Suppressor macrophage treated with lipopolysaccharide for 4 hours (primary cell): ENCODE data around the gene EDIL3.
A peak's percentile ranks its signal among the peaks of the same experiment; 100 is the strongest.
"Not testable (repeated sequence)": the region's sequence is repeated elsewhere in the genome, so short reads cannot be mapped to it uniquely, and the experiment has no call there.

ENCODE experiments used
- DNase-seq: peaks from one replicate; pipeline ENCODE4 v3.0.0-alpha.2; 2020

The EDIL3 gene

DNA sequence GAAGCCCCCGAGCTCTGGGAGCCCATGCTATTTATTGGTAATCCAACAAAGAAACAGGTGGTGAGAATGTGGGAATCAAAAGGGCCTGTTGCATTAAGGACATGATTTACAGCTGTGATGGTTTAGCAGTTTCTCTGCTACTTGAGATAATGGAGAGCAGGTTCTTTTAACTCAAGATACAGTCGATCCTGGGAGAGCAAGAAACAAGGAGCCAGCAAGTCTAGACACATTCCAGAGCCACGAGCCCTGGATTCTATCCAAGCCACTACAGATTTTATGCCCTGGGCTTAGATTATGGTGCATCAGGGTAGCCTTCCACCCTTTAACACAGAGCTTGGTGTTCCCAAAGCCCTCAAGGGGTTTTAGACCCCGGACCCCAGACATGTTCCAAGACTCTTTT is 87.0 kb downstream of the EDIL3 start:
- not testable (repeated sequence) for DNase-seq

DNA sequence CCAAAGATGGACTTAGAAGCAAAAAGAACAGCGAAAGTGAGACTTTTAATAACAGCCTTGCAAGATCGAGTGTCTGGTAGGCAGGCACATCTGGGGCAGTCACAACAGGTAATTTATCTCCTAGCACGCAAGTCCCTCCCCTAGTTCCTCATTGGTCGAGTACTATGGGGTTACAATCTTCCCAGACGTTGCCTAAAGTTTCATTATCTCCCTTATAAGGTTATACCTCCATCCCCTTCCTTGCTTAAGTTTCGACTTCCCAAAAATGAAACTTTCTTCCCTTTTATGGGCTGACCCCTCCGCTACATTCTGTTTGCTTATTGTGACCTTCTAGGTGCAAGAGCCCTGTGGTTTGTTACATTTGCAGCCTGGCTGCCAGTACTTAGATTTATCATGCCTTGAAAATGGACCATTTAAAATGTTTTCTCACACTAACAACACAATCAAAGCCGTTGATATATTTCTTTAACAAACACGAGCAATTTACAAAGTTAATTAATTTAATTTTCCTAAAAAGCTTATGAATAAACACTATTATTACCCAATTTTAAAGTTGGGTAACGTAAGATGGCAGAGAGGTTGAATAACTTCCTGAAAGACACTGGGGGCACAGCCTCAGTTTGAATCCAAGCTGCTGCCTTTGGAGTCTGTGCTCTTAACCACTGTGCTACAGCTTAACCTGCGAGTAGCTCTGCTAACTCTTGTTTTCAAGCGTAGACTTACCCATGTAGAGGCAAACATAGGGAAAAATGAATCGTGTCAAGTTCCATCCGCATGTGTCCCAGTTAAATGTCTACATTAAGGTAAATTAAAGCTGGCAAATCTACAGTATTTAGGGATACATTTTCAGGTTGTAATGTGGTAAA is 91.7 kb downstream of the EDIL3 start:
- DNase-seq: peak; percentile 40

DNA sequence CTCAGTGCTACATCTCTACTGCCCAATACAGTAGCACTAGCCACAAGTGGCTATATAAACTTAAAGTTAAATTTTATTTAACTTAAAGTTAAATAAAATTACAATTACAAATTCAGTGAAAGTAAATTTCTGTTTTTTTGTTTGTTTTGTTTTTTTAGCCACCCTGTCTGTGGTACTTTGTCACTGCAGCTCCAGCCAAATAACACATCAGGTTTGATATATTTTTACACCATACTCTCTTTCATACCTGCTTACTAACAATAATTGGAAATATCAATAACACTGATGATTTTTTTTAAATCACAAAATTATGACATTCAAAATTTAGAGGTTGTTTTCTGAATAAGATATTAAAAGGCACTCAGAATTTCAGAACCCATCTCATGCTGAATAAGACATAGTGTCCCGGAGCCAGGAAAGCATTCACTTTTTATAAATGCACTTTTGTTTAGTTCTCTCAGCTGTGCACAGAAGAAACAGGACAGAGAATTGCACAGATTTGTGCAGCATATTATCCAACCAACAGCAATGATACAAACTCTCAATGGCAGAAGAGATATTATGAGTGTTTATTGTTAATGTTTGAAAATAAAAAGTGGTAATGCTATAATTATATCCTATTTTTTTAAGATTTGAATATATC is 92.6 kb downstream of the EDIL3 start:
- no peak for DNase-seq

DNA sequence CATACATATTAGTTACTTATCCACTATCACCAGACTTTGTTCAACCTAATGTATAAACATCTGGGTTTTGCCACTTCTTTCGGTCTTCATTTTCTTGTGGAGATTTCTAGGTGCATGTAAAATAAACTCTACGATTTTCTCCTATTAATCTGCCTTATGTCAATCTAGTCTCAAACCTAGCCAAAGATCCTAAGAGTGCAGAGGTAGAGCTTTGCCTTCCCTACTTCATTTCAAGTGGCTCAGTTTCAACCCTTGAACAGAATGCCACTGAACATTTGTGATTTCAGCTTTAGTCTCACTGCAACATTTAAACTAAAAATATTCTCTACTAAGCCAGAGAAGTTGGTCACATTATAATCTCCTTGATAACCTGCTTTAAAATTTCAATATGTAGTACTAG is 94.0 kb downstream of the EDIL3 start:
- DNase-seq: no peak

DNA sequence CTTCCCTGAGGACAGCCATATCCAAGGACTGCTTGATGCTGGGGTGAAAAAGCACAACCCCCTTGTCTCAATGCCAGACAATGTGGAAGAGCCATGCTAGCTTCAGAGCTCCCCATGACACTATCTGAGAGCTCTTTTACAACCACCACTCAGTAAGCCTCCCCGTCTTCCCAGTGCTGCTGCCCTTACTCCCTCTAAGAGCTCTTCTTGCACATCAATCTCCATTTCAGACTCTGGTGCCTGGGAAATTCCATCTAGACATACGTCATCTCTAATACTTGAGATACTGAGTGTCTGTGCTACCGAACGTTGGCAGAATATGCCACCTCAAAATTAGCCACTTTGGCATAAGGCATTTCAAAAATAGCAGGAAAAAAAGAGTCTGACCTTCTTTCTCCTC is 94.5 kb downstream of the EDIL3 start:
- DNase-seq: no peak

DNA sequence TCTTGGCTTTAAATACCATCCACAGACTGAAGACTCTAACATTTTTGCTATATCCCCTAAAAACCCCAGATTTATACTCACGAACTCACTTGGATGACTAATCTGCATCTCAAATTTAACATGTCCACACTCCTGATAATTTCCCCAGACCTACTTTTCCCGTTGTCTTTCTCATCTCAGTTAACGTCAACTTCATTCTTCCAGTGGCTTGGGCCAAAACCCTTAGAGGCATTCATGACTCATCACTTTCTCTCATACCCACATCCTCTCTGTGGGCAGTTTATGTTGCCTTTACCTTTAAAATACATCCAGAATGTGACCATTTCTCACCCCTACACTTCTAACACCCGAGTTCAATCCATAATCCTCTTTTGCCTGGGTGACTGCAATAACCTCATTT is 96.7 kb downstream of the EDIL3 start:
- DNase-seq: peak; percentile 51

DNA sequence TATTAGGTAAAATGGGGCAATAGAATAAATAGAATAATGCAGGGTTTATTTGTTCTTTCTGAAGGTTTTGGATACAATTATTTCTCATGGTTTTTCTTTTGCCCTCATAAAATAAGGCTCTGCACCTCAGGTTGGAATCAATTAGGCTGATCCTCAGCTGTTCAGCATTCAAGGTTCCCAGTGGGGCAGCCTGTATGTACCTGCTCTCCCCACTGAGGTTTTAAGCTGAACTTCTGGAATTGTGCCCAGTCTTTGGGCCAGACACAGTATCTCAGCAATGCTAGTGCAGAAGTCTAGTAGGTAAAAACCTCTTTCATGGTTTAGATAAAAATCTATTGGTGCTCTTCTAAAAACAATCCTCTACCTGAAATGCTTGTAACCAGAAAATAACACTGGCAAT is 98.0 kb downstream of the EDIL3 start:
- no peak for DNase-seq

DNA sequence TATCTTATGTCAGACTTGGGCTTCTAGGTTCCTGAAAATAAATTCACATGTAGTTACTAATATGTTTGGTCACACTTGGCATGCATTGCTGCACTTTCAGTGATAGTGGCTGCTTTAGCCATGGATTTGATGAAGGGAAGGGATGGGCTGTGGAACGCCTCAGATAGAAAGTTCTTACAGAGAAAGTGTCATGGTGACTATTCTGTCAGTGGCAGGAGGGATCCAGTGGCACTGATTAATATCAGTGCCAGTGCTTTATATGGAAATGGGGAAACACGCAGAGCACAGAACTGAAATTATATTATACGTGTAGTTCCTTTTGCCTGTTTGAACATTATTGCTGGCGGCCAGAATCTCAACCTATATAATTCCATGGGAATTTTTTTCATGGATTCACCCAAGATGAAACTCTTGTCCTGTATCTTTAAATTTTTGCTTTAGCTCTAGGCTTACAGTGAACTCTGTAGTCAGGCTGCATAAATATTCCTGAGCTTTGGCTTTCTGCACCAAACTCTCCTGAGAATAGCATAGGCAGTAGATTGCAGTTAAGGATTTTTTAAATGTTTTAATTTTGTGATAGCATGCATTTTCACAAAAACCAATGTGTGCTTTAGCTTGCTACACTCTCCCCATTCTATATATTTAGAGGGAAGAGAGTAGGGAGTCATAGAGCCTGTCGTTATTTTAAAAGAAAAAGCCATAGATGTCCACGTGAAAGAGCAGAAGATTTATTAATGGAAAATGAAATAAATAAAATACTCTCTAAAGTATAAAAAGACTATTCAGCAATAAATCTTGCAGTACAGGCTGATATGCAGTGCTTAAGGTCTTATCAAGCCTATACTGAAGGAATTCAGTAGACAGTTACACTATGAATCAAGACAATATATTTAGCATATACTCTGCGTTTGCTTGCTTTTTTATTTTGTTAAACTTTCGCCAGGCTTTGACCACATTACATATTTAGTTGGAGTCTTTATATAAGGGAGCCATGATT is 98.7 kb downstream of the EDIL3 start:
- DNase-seq: no peak

DNA sequence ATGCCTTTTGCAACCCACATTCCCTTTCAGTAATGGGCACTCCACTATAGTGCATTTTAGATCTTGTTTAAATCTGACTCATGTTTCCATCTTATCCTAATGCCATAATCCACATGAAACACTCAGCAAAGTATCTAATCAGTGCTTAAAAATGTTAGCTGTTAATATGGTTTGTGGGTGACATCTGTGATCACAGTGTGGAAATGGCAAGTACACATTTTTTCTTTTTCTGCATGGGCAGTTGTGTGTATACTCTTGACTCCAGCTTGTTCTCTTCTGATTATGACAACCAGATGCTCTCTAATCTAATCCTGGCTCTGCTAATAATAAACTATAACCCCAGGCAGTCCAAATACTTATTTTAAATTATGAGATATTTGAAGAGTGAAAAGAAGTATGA is 103.3 kb downstream of the EDIL3 start:
- no peak for DNase-seq

DNA sequence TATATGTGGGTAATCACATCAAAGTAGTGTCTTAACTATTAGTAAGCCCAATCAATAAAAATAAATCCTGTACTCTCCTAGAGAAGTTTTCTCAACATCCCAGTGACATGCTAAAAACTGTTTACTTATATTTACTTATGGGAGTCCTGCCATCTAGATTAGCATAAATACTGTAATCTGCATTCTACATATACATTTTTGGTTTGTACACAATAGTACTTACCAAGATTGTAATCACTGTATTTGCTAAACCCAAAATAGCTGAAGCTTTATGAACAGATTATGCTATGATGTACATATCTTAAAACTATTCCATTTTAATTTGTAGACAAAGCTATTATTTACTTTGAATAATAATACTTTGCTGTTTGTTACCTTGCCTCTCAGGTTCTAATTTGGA is 105.4 kb downstream of the EDIL3 start:
- DNase-seq: no peak

DNA sequence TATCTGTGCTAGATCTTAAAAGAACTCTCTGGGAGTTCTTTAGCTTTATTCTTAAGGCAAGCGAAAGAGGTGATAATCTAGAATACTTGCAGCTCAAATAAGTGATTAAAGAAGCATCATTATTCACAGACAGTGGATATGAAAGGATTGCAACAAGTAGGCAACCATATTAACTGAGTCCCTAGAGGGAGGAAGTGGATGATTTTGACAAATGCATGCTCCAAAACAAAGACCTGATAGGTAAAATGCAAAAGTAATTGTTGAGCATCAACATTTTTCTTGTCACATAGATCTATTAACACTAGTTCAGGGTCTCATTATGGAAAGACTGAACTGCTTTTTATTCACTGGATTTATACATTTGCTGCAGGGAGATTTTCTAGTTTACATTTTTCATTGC is 109.1 kb downstream of the EDIL3 start:
- DNase-seq: no peak

DNA sequence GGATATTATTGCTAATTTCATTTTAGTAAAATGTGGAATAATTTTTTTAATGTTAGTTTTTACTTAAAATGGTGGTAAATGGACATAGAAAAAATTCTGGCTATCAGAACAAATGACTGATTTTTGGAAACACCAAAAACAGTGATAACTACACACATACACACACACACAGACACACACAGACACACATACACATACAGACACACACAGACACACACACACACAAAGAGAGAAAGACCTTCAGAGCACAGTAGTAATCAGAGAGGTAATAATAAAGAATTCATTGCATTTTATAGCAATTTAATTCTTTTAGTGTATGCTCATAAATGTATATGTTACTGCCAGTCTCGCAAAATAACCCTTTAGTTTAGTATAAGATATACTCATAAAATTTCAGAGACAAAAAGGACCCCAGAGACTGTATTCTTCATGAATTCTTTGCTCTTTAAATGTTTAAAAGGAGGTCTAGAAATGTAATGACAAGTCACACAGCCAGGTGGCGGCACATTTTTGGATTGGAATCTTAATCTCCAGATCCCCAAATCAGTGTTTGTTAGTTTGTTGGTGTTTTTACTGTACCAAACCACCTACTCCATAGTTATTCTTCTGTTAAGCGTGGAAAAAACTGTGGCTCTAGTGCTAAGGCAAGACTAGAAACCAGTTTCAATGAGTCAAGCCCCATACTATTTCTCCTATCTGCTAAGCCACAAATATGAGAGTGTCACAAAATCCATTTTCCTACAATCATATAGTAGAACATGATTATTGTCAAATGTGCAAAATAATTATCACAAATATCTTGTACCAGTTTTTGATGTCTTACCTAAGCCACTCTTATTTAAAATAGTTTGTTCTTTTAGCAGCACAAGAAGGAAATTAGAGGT is 109.9 kb downstream of the EDIL3 start:
- DNase-seq: peak; percentile 51

DNA sequence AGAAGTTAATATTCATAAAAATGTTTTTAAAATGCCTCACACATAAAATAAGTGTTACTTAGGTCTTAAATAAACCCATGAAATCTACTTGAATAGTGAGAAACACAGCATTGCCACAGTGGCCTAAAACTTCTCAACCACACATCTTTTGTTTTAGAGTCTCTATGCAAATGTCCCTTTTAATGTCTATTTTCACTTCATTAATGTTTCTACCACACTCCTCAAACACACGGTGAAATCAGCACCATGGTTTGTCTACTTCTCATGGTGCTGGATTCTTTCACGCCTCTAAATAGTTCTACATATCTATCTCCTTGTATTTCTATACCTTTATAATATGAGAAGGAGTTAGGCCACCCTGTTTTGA is 111.2 kb downstream of the EDIL3 start:
- no peak for DNase-seq

DNA sequence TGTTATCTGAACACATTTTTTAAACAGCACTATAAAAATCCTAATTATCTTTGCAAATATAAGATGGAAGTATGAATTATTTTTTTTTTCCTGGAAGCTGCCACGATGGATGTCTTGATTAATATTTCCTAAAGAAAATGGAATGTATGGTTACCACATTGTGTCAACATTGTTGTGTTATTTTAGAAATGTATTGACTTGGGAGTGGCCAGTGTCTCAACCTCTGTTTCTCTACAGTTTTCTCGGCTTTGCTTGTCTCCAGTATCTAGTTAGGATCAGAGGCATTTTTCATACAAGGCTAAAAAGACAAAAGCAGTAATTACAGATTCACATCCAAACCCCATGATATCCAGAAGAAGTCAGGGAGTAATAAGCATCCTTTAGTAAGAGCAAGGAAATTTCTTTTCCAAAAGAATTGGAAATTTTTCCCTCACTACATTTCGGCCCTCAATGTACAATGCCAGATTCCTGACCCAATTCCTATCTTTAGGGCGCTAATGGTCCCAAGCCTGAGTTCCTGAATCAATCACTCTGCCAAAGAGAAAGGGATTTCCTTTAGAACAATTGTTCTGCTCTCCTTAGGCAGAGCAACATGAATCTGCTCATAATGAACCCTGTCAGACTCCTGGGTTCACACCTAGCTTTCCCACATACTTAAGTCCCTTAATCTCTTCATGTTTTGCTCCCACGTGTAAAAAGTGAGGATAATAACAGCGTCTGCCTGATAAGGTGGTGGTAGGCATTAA is 111.7 kb downstream of the EDIL3 start:
- DNase-seq: no peak

DNA sequence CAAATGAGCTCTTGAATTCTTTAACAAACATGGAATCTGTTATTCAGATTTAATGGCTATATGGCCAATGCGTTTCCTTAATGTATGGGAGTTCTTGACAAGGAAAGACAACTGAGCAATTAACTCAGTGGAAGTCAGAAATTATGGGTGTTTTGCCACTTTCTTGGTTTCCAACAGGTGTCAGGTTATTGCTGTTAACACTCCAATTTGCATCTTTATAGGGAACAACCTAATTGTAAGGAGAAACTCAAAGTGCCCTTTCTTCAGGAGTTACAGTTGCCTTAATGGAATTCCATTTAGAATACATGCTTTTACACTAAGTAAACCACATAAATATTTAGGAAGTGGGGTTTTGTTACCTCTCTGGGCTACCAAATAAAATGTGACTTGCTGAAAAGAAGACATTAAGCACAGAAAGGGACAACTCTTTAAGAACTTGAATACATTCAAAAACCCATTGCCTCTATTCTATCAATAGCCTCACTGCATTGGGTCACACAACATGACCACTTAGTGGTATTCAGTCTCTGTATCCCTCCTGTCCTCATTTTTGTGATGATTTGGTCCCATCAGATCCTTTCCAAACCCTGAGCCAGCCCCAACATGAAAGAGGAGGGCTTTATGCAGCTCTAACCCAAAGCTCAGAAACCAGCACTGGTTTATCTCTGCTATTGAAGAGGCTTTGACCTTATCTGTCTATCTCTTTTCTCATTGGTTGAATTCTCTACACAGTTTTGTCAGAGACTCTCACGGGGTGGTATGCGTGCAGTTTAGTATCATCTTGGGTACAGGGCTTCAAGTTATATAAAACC is 118.7 kb downstream of the EDIL3 start:
- no peak for DNase-seq

DNA sequence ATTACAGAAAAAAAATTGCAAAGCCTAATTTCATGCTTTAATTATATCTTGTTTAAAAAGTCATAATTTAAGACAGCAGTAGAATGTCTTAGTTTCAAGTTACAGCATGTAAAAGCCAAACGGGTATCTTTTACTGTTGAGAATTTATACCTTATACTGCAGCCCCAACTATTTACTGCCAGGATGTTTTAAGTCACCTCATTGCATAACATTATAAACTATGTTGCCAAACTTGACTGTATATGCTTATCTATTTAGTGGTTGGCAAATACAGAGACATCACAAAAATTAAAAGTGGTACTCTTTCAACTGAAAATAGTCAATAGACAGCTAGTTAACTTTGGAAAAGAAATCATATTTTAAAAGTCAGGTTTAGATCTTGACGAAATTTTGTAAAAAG is 119.5 kb downstream of the EDIL3 start:
- DNase-seq: no peak

DNA sequence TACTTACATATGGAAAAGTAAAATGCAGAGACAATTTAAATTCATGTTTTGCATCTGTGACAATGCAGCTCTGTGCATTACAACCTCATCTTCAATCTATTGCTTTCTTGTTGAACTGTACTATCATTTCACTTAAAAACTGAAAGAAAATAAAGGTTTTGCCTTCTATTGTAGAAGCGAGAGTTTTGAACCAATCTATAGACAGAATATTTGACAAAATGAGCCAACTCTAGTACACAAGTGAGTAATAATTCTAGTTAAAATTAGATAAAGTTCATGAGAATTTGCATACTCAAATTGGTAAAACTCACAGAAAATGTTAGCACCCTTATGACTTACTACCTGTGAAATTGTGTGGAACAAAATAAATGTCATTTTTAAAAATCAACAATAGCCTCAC is 123.7 kb downstream of the EDIL3 start:
- no peak for DNase-seq

DNA sequence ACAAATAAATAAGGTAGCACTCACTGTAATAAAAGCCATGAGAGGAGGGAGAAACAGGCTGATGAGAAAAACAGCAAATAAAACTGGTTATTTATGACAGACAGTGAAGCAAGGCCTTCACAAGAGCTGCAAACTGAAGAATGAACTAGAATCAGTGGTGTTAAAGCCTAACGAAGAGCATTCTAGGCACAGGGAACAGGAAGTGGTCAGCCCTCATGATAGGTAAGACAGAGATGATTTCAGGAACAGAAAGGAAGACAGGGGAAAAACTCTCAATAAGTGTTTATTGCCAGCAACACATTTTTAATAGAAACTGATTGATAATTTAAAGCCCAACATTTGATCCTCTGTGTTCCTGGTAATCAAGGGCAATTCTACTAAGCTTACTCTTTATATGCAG is 124.5 kb downstream of the EDIL3 start:
- DNase-seq: no peak

DNA sequence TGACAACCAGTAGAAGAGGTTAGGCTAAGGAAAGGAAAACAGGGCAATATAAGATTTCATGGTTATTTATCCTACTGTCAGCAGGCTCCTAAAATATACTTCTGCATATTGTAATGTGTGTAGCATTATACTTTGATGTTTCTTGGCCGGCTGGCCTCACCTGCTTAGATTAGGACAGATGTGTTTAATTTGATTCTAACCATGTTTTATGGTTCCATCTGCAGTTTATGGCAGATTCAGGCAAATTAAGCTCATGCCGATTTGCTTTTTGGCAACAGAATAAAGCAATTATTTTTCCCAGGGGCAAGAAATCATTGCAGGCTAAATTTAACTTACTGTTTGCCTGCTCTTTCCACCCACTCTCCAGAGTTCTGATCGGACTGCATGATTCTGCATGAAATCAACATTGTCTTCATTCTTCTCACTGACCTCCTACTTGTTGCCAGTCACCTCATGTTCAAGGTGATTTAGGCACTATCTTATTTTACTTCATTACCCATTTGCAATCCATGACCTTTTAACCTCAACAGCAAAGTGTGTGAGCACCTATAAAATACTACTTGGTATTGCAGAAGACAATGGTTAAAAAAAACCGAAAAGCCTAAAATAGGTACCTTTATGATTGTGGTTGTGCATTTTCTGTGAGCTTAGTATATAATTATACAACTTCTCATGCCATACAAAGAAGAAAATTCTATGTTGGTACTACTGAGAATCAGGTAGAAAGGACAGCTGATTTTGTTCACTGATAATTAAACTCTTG is 125.2 kb downstream of the EDIL3 start:
- DNase-seq: no peak

DNA sequence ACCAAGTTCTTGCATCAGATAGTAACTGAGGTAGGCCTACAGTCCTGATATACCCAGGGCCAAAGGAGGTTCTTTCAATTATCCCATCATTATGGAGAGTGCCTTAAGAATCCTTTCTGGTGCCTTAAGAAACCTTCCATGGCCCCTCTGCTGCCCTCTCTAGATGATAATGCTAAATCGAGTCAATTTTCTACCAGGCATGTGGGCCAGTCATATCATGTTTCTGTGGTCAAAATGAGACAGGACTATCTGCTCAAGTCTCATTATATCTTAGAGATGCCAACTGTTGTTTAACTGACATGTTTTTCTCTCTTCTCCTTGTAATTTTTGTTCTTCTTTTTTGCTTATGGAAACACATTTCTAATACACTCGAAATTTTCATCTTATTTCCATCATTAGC is 127.6 kb downstream of the EDIL3 start:
- DNase-seq: no peak
